DOHH2 (cell line): ENCODE measurements around the gene DNAJC27.

Experiments used
- H3F3A ChIP-seq: fragments of 200-600 bp; sonication (generic), shearing (Covaris generic); 2 replicates; pipeline ENCODE4 v1.6.0; 2016; ENCODE audit warnings: antibody characterized with exemption, mild to moderate bottlenecking; ENCODE audit not compliant: control insufficient read depth, insufficient read depth
- H3K27ac ChIP-seq: fragments of 200-600 bp; sonication (generic); 2 replicates; pipeline ENCODE4 v1.5.1; 2014; ENCODE audit warnings: low read depth, mild to moderate bottlenecking, low read length, moderate library complexity
- H3K27me3 ChIP-seq: fragments of 200-600 bp; sonication (generic); 2 replicates; pipeline ENCODE4 v1.6.1; 2014; ENCODE audit warnings: mild to moderate bottlenecking, low read length, mixed read lengths; ENCODE audit not compliant: control insufficient read depth
- H3K36me3 ChIP-seq: fragments of 200-600 bp; sonication (generic); 2 replicates; pipeline ENCODE4 v1.6.1; 2014; ENCODE audit warnings: mild to moderate bottlenecking, low read length, moderate library complexity, mixed read lengths; ENCODE audit not compliant: control insufficient read depth
- H3K4me1 ChIP-seq: fragments of 200-600 bp; sonication (generic); 2 replicates; pipeline ENCODE4 v1.6.1; 2014; ENCODE audit warnings: mild to moderate bottlenecking, low read length, mixed read lengths; ENCODE audit not compliant: control insufficient read depth
- H3K4me2 ChIP-seq: fragments of 200-600 bp; sonication (generic); 2 replicates; pipeline ENCODE4 v1.6.0; 2014; ENCODE audit warnings: mild to moderate bottlenecking, low read length, moderate library complexity
- H3K4me3 ChIP-seq: fragments of 200-600 bp; sonication (generic); 2 replicates; pipeline ENCODE4 v1.5.1; 2014; ENCODE audit warnings: mild to moderate bottlenecking, low read length, mixed read lengths
- H3K79me2 ChIP-seq: fragments of 200-600 bp; sonication (generic); 2 replicates; pipeline ENCODE4 v1.6.1; 2014; ENCODE audit warnings: mild to moderate bottlenecking, low read length, mixed read lengths; ENCODE audit not compliant: control insufficient read depth
- H3K9me2 ChIP-seq: fragments of 200-600 bp; sonication (generic); replicated peaks from 2 replicates; pipeline ENCODE4 v1.6.1; 2014; ENCODE audit warnings: mild to moderate bottlenecking, low read length, mixed read lengths; ENCODE audit not compliant: control insufficient read depth
- H3K9me3 ChIP-seq: fragments of 200-600 bp; sonication (generic); 2 replicates; pipeline ENCODE4 v1.6.1; 2014; ENCODE audit warnings: antibody characterized with exemption, low read length, mixed read lengths; ENCODE audit not compliant: control insufficient read depth, insufficient read depth
- H4K20me1 ChIP-seq: fragments of 200-600 bp; sonication (generic); 2 replicates; pipeline ENCODE4 v1.6.0; 2014; ENCODE audit warnings: low read depth, mild to moderate bottlenecking, antibody characterized with exemption, low read length, moderate library complexity; ENCODE audit not compliant: control insufficient read depth, insufficient read depth
- EZH2phosphoT487 ChIP-seq: fragments of 200-600 bp; sonication (generic); IDR thresholded peaks from 2 replicates; pipeline ENCODE4 v1.6.1; 2017; ENCODE audit warnings: borderline replicate concordance, mild to moderate bottlenecking, antibody characterized with exemption, low read length, moderate library complexity, mixed read lengths
- TF ChIP-seq, protein P1 (sequence below): fragments of 200-600 bp; sonication (generic); IDR thresholded peaks from one replicate; pipeline ENCODE4 v1.5.1; 2014; ENCODE audit warnings: antibody characterized with exemption, mild to moderate bottlenecking, low read depth, low read length; ENCODE audit not compliant: poor library complexity, severe bottlenecking

DNAJC27 gene

DNA sequence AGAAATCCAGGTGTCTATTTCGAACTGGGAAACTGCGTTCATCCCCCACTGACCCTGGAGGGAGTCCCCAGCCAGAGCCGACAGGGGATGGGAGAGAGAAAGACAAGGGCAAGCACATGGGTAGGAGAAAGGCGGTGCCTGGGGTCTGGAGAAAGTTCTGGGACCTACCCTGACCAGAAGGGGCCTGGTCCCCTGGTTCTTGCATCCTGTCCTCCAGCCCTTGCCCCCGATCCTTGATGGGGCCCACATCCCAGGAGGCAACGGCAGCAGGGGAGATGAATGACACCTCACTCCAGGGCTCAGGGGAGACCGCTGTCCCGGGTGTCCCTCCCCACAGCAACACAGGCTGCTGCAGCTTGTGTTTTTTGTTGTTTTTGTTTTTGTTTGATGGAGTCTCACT lies 56.6 kb downstream of the DNAJC27 start:
- Histone ChIP-seq H3K36me3 (peaks cover 88% of the 10 kb centered on the region), H3K79me2 (peaks cover 96% of the 10 kb centered on the region)

DNA sequence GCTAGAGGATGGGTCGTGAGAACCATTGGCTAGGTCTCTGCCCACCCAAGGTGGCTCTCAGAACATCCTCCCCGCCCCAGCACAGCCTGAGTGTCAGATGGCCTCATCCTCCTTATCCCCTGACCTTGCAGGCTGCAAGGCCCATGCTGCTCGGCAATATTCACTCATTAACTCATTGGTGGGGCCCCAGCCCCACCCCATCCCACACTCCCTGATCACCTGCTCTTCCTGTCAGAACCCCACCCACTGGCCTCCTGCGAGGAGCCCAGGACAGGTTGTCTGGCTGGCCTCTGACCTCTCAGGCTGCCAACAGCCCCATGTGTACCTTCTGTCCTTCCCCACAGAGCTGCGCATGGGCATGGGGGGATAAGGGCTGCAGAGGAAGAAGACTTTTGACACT lies 57.0 kb downstream of the DNAJC27 start:
- no peaks in the 10 kb centered on the region for H3K9me3 ChIP-seq
- H3K4me3 ChIP-seq = no peak overlapping the region
- peaks cover 28% of the 10 kb centered on the region for H3K4me1 ChIP-seq
- TF ChIP-seq, protein P1, sequence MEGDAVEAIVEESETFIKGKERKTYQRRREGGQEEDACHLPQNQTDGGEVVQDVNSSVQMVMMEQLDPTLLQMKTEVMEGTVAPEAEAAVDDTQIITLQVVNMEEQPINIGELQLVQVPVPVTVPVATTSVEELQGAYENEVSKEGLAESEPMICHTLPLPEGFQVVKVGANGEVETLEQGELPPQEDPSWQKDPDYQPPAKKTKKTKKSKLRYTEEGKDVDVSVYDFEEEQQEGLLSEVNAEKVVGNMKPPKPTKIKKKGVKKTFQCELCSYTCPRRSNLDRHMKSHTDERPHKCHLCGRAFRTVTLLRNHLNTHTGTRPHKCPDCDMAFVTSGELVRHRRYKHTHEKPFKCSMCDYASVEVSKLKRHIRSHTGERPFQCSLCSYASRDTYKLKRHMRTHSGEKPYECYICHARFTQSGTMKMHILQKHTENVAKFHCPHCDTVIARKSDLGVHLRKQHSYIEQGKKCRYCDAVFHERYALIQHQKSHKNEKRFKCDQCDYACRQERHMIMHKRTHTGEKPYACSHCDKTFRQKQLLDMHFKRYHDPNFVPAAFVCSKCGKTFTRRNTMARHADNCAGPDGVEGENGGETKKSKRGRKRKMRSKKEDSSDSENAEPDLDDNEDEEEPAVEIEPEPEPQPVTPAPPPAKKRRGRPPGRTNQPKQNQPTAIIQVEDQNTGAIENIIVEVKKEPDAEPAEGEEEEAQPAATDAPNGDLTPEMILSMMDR = no peak
- no peak for TF ChIP-seq EZH2phosphoT487
- H4K20me1 ChIP-seq = peaks cover 19% of the 10 kb centered on the region; the same call in 1 of the 2 replicates
- no peaks in the 10 kb centered on the region for H3F3A ChIP-seq
- no peak overlapping the region for H3K4me2 ChIP-seq
- no peaks in the 10 kb centered on the region for H3K9me2 ChIP-seq
- H3K27ac ChIP-seq = no peak overlapping the region
- no peaks in the 10 kb centered on the region for H3K27me3 ChIP-seq
- peaks cover 100% of the 10 kb centered on the region for H3K79me2 ChIP-seq
- H3K36me3 ChIP-seq = peaks cover 93% of the 10 kb centered on the region

More for the DNA sequence above, 56.6 kb downstream of the DNAJC27 start:
- Histone ChIP-seq H3F3A (no peaks in the 10 kb centered on the region), H3K27me3 (no peaks in the 10 kb centered on the region), H3K9me3 (no peaks in the 10 kb centered on the region), H3K9me2 (no peaks in the 10 kb centered on the region), H3K4me2 (no peak overlapping the region), H4K20me1 (peaks cover 19% of the 10 kb centered on the region; the same call in 1 of the 2 replicates), H3K27ac (no peak overlapping the region), H3K4me1 (peaks cover 28% of the 10 kb centered on the region), H3K4me3 (no peak overlapping the region)
- TF ChIP-seq, protein P1 = no peak
- TF ChIP-seq EZH2phosphoT487 = no peak

DNA sequence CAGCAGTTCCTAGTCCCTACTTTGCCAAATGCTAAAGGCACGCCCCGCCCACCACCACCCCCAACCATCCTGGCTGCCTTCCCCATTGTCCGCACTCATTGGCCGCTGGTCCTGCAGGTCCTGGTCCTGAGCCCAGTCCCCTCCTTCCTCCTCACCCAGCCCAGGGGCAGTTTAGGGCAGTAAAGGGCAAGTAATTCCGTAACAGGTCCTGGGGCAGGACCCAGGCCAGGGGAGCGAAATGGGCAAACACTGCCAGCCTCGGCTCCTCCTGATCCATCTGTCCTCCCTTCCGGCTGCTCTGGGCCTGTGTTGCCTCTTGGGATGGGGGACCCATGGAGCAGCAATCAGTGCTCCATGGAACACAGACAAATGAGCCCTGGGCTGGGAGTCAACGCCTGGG lies 57.8 kb downstream of the DNAJC27 start:
- Histone ChIP-seq H3K4me2 (no peak overlapping the region), H3K4me1 (peaks cover 24% of the 10 kb centered on the region), H3K9me2 (no peaks in the 10 kb centered on the region), H3K4me3 (no peak overlapping the region), H3K9me3 (no peaks in the 10 kb centered on the region), H3K27ac (no peak overlapping the region), H3K36me3 (peaks cover 93% of the 10 kb centered on the region), H3K27me3 (no peaks in the 10 kb centered on the region), H4K20me1 (peaks cover 17% of the 10 kb centered on the region), H3K79me2 (peaks cover 100% of the 10 kb centered on the region), H3F3A (no peaks in the 10 kb centered on the region)
- TF ChIP-seq, protein P1 = no peak
- TF ChIP-seq EZH2phosphoT487 = no peak

DNA sequence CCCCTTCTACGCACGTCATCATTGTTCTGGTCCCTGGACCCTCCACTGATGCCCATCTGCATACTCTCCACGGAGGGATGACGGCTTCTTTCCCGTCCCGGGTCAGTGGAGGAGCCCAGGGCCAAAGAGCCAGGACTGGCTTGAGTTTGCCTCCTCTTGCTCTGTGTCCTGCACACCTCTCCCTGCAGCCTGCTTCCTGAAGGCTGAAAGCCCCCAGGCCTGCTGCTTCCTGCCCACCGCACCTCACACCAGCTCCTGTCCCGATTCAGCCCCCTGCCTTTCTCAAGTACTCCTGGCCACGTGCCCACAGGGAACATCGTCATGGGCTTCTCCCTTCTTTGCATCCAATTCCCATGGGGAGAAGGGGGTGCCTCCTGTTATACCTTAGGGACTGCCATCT lies 58.8 kb downstream of the DNAJC27 start:
- no peak for TF ChIP-seq EZH2phosphoT487
- TF ChIP-seq, protein P1 = no peak
- peaks cover 86% of the 10 kb centered on the region for H3K36me3 ChIP-seq
- H3K4me2 ChIP-seq = no peak overlapping the region
- H3K4me3 ChIP-seq = no peak overlapping the region
- no peaks in the 10 kb centered on the region for H3K9me3 ChIP-seq
- H3K27me3 ChIP-seq = no peaks in the 10 kb centered on the region
- no peaks in the 10 kb centered on the region for H3F3A ChIP-seq
- H3K27ac ChIP-seq = no peak overlapping the region
- no peaks in the 10 kb centered on the region for H3K9me2 ChIP-seq
- peaks cover 100% of the 10 kb centered on the region for H3K79me2 ChIP-seq
- peaks cover 15% of the 10 kb centered on the region for H3K4me1 ChIP-seq
- peaks cover 17% of the 10 kb centered on the region for H4K20me1 ChIP-seq
